BLaER1 treated with 17β-estradiol and CSF1 and Interleukin-3, amounts not matched to agents 10 nM and 100 nM (cell line): ENCODE results near the gene HOXD1.

Experiments
- H3K27ac ChIP-seq, 11 experiments: shearing (Covaris generic); formaldehyde crosslinking; 2 replicates each; pipeline ENCODE4 v1.8.1; 2022
- H3K27me3 ChIP-seq, 11 experiments: shearing (Covaris generic); formaldehyde crosslinking; 2 replicates each; pipeline ENCODE4 v1.8.1; 2022
- H3K36me3 ChIP-seq, 11 experiments: shearing (Covaris generic); formaldehyde crosslinking; 2 replicates each; pipeline ENCODE4 v1.8.1; 2022
- H3K4me1 ChIP-seq, 10 experiments: shearing (Covaris generic); formaldehyde crosslinking; 2 replicates each; pipeline ENCODE4 v1.8.1; 2022
- H3K4me2 ChIP-seq, 11 experiments: shearing (Covaris generic); formaldehyde crosslinking; 2 replicates each; pipeline ENCODE4 v1.8.1; 2022
- H3K4me3 ChIP-seq, 10 experiments: shearing (Covaris generic); formaldehyde crosslinking; 2 replicates each; pipeline ENCODE4 v1.8.1; 2022
- H3K9ac ChIP-seq, 11 experiments: shearing (Covaris generic); formaldehyde crosslinking; 2 replicates each; pipeline ENCODE4 v1.8.1; 2022
- H3K9me3 ChIP-seq, 11 experiments: shearing (Covaris generic); formaldehyde crosslinking; replicated peaks in 1 of 11; 2 replicates each; pipeline ENCODE4 v1.8.1; 2022
- H4K20me1 ChIP-seq, 11 experiments: shearing (Covaris generic); formaldehyde crosslinking; 2 replicates each; pipeline ENCODE4 v1.8.1; 2022
- Cebpa-rat ChIP-seq, 11 experiments: shearing (Covaris generic); IDR thresholded peaks; 2 replicates each; pipeline ENCODE4 v1.8.1; 2022

The HOXD1 gene

DNA sequence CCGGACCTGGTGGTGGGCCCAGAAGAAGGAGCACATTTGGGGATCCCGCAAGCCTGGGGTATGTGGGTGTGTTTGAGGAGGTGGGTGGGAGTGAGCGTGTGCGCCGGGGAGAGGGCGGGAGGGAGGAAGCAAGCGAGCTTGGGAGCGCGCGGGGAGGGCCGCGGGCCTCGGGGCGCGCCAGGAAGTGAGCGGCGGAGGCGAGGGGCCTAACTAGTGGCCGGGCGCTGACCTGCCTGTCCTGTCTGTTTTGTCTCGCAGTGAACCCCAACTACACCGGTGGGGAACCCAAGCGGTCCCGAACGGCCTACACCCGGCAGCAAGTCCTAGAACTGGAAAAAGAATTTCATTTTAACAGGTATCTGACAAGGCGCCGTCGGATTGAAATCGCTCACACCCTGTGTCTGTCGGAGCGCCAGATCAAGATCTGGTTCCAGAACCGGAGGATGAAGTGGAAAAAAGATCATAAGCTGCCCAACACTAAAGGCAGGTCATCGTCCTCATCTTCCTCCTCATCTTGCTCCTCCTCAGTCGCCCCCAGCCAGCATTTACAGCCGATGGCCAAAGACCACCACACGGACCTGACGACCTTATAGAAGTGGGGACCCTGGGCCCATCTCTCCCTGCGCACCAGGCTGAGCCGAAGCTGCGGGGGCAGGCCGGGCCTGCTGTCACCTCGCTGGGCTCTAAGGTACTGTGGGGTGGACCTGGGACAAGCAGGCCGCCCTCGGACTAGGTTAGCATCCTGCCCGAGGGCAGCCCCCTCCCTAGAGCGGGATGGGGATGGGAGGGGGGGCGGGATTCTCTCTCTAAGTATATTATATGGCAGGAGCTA is 35.9 kb upstream of the HOXD1 start:
- peaks cover 47 to 70% (median 66%) of the 10 kb centered on the region in 11 experiments for H3K9me3 ChIP-seq
- no peak overlapping the region for H3K9ac ChIP-seq
- H3K4me2 ChIP-seq = no peak overlapping the region
- H3K27ac ChIP-seq = no peak overlapping the region
- no peaks in the 10 kb centered on the region for H3K36me3 ChIP-seq
- peaks cover 97 to 100% (median 100%) of the 10 kb centered on the region in 11 experiments for H3K27me3 ChIP-seq
- TF ChIP-seq Cebpa-rat (IDR thresholded peaks at IDR 0.05) = no peak
- H4K20me1 ChIP-seq = no peaks in the 10 kb centered on the region; a peak in 2 of 22 replicates
- no peak overlapping the region for H3K4me3 ChIP-seq
- no peaks in the 10 kb centered on the region for H3K4me1 ChIP-seq

DNA sequence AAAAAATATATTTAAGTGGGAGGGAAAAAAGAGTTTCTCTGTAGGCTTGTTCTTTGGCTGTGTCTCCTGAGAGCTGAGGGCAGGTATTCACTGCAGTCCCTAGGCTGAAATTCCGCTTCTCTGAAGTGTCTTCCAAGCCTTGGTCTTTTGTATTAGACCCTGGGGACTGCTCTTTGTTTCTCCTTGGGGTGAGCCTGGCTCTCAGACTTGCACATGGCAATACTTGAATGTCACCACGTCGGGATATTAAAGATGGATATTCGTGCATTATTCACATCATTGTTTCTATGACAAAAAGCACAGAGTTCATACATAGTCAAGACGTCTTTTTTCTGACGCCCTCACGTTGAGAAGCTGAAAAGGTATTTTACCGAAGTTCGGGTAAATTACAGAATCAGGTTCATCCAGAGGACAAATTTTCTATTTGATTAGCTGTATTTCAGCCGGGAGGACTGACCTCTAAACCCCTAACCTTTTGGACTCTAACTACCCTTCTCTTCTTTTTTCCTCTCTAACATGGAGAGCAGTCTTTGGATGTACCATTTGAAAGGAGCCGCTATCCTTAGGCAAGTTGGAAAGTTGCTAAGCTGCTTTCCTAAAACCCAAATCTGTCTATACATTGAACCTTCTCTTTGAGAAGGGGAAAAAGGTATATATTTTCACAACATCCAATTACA is 33.8 kb upstream of the HOXD1 start:
- Histone ChIP-seq H3K27ac (no peak overlapping the region), H3K9me3 (peaks cover 41 to 67% (median 61%) of the 10 kb centered on the region in 11 experiments), H3K36me3 (no peaks in the 10 kb centered on the region), H4K20me1 (no peaks in the 10 kb centered on the region; a peak in 2 of 22 replicates), H3K4me3 (no peak overlapping the region), H3K4me2 (no peak overlapping the region), H3K9ac (no peak overlapping the region), H3K4me1 (no peaks in the 10 kb centered on the region), H3K27me3 (peaks cover 95 to 100% (median 100%) of the 10 kb centered on the region in 11 experiments)
- no peak for TF ChIP-seq Cebpa-rat (IDR thresholded peaks at IDR 0.05)

DNA sequence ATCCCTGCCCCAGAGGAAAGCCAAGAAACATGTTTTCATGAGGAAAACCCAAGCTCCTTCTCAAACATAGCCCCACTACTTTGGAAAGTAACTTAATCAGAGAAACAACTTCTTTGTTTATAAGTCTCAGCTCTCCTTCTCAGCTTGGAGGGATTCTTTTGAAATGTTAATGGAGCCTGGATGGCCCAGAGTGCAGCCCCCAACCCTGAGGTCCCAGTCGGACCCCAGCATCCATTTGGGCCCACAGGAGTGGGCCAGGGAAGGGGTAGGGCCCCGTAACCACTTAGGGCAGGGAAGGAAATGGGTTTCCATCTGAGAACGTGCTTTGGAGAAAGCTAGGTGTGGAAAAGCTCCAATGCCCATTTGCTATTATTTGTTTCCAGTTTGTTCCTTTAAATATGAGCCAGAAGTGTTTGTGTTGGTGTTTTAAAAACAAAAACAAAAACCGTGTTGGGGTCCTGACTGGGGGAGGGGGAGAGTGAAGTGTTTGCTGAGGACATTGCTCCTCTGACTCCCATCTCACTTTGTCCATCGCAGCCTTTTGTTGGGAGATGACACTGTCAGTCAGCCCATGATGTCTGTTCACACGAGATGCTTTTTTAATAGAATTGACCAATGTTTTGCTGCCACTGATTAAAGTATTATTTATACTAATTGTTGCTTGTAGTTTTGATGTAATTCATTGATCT is 33.0 kb upstream of the HOXD1 start:
- Histone ChIP-seq H3K9ac (no peak overlapping the region), H3K27me3 (peaks cover 90 to 100% (median 100%) of the 10 kb centered on the region in 11 experiments), H4K20me1 (no peaks in the 10 kb centered on the region; a peak in 1 of 22 replicates), H3K4me2 (no peak overlapping the region), H3K4me3 (no peak overlapping the region), H3K36me3 (no peaks in the 10 kb centered on the region), H3K9me3 (peaks cover 42 to 67% (median 61%) of the 10 kb centered on the region in 11 experiments), H3K27ac (no peak overlapping the region), H3K4me1 (no peaks in the 10 kb centered on the region)
- no peak for TF ChIP-seq Cebpa-rat (IDR thresholded peaks at IDR 0.05)

DNA sequence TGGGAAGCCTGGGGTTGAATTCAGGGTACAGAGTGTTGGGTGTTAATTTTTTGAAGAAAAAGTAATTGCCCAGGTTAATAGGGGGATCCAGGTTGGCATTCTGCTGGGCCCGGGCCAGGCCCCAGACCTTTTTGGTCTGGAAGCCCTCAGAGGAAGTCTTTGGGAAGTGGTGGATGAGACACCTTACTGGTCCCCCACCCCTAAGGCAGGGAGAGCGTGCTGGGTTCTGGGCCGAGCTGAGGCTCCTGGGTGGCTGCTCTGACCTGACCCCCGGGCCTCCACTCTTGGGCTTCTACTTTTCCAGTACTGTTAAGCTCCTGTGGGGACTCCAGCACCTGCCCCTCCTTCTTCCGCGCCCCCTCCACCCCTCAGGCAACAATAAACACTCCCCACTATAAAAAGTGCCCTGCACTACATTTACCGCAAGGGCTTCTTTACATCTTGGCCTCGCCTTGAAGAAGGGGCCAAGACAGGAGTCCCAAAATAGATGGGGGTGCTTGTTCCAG is 32.1 kb upstream of the HOXD1 start:
- no peak overlapping the region for H3K27ac ChIP-seq
- no peaks in the 10 kb centered on the region for H4K20me1 ChIP-seq
- no peak for TF ChIP-seq Cebpa-rat (IDR thresholded peaks at IDR 0.05)
- no peaks in the 10 kb centered on the region for H3K4me1 ChIP-seq
- no peak overlapping the region for H3K4me2 ChIP-seq
- no peaks in the 10 kb centered on the region for H3K36me3 ChIP-seq
- H3K9ac ChIP-seq = no peak overlapping the region
- peaks cover 45 to 67% (median 61%) of the 10 kb centered on the region in 11 experiments for H3K9me3 ChIP-seq
- no peak overlapping the region for H3K4me3 ChIP-seq
- H3K27me3 ChIP-seq = peaks cover 82 to 100% (median 99%) of the 10 kb centered on the region in 11 experiments

DNA sequence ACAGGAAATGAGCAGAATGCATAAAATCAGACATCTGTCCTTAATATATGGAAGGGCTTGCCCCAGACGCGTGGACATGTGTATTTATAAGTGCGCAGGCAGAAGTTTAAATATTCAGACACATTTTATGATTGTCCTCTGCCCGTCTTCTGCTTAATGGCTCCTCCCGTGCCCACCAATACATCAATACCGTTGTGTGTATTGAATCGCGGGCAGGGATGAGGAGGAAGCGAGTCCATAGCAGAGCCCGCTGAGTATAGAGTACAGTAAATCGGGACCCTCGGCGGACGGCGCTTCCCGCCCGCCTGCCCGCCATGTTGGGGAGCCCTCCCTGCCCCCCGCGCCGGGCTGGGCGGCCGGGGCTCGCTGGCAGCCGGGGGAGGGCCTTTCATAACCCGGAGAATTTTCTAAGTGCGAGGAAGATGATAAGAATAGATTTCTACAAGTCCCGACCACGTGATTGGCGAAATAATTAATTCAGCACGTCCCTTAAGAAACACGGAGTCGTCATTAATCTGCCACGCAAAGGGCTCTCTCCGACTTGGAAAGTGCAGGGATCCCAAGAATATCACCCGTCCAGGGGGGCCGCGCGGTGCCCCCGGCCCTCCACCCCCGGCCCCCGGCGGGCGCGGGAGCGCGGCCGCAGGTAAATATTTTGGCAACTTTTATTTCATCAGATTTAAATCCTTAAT is 31.5 kb upstream of the HOXD1 start, which contains the start of gene HOXD3:
HOXD3 (plus strand) TSS at position 501 of the 692 bp plus-strand sequence. CDS start 11,808 bp downstream, outside the sequence.
- Histone ChIP-seq H3K27me3 (peaks cover 76 to 100% (median 99%) of the 10 kb centered on the region in 11 experiments), H3K27ac (no peak within 1 kb of the TSS), H3K36me3 (no peaks in the 10 kb centered on the region), H3K9ac (no peak within 1 kb of the TSS), H3K9me3 (peaks cover 44 to 67% (median 60%) of the 10 kb centered on the region in 11 experiments), H3K4me2 (no peak within 1 kb of the TSS), H3K4me3 (no peak within 1 kb of the TSS), H3K4me1 (no peaks in the 10 kb centered on the region), H4K20me1 (no peaks in the 10 kb centered on the region)
- no peak for TF ChIP-seq Cebpa-rat (IDR thresholded peaks at IDR 0.05)

DNA sequence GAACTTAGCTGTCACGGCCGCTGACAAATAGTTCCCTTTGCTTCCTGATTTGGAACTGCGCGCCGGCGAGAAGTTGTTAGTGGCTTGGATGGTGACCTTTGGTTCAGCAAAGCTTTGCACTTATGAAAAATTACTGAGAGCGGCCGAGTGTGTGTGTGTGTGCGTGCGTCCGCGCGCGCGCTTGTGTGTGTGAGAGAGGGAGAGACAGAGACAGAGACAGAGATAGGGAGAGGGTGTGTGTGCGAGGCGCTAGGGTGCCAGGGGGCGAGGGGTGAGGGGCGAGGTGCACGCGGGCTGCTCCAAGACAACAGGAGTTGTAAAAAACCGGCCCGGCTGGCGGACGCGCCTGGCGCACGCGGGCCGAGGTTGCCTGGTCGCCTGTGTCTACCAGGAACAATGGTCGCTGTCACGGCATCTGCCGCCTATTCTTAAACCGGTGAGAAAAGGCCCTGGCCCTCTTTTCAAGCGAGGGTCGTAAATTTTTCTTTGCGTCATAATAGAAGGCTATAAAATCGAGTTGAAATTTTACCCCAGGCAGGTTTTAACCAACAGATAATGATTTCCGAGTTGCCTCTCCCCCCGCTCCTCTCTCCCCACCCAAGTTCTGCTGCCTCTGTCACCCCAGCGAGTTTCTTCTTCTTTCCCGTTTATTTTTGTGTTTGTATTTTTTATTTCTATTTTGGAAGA is 30.8 kb upstream of the HOXD1 start:
- Histone ChIP-seq H3K4me1 (no peaks in the 10 kb centered on the region), H3K36me3 (no peaks in the 10 kb centered on the region), H3K27ac (no peak overlapping the region), H3K4me2 (no peak overlapping the region), H3K4me3 (no peak overlapping the region), H4K20me1 (no peaks in the 10 kb centered on the region), H3K27me3 (peaks cover 70 to 100% (median 99%) of the 10 kb centered on the region in 11 experiments), H3K9me3 (peaks cover 50 to 69% (median 63%) of the 10 kb centered on the region in 11 experiments), H3K9ac (no peak overlapping the region)
- no peak for TF ChIP-seq Cebpa-rat (IDR thresholded peaks at IDR 0.05)

DNA sequence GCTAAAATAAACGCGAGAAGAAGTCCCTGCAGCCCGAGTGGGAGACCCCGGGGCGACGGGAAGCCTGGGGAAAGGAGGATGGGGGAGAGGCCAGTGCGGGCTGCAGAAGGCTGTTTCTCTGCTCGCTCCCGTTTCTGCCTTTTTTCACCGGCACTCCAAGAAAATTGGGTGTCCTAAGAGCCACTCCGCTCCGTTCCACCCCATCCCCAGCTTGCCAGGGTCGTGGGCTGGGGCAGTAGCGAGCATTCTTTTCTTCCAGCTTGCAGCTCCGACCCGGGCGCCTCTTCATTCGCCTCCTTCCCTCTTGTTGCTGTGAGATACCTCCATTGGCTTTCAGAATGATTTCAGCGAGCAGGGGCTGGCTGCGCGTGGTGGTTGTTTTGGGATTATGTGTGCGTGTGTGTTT is 30.3 kb upstream of the HOXD1 start:
- H3K4me2 ChIP-seq = no peak overlapping the region
- no peaks in the 10 kb centered on the region for H3K36me3 ChIP-seq
- H4K20me1 ChIP-seq = no peaks in the 10 kb centered on the region
- H3K4me3 ChIP-seq = no peak overlapping the region
- no peak for TF ChIP-seq Cebpa-rat (IDR thresholded peaks at IDR 0.05)
- H3K27me3 ChIP-seq = peaks cover 68 to 100% (median 97%) of the 10 kb centered on the region in 11 experiments
- H3K27ac ChIP-seq = no peak overlapping the region
- H3K4me1 ChIP-seq = no peaks in the 10 kb centered on the region
- H3K9ac ChIP-seq = no peak overlapping the region
- H3K9me3 ChIP-seq = peaks cover 54 to 72% (median 66%) of the 10 kb centered on the region in 11 experiments
